Measurements from ENCODE around the gene NKX2-3. TPM values are rescaled to one million over a fixed set of nuclear protein-coding genes. Genes with fewer than 3 reads are reported as not detected.

Gene NKX2-3
- total RNA-seq (1 to 10 TPM in 3 of 5 donors, under 1 TPM in 1, not detected in 1; 0.45 to 5.8 (median 1.9) TPM), polyA plus RNA-seq (1 to 10 TPM; 1.0 to 3.2 (median 1.1) TPM)
- long read RNA-seq, donor 1, partial matches to known transcripts = 0 of 1 reads
- long read RNA-seq, donor 1, other reads (novel, unspliced or antisense) = 0 of 1 reads
- long read RNA-seq, donor 2, partial matches to known transcripts = 0 of 1 reads
- long read RNA-seq, donor 2, other reads (novel, unspliced or antisense) = 0 of 1 reads
- long read RNA-seq, donor 3 = 0 reads
- long read RNA-seq, donor 4 = 0 reads
- long read RNA-seq, donor 5, partial matches to known transcripts = 0 of 1 reads
- long read RNA-seq, donor 5, other reads (novel, unspliced or antisense) = 0 of 1 reads
- long read RNA-seq, donor 6, partial matches to known transcripts = 0 of 3 reads
- long read RNA-seq, donor 6, other reads (novel, unspliced or antisense) = 0 of 3 reads
- long read RNA-seq, donor 7 = 0 reads
- long read RNA-seq, donor 8 = 0 reads
- long read RNA-seq, donor 9 = 0 reads
- long read RNA-seq, donor 10 = 0 reads

DNA sequence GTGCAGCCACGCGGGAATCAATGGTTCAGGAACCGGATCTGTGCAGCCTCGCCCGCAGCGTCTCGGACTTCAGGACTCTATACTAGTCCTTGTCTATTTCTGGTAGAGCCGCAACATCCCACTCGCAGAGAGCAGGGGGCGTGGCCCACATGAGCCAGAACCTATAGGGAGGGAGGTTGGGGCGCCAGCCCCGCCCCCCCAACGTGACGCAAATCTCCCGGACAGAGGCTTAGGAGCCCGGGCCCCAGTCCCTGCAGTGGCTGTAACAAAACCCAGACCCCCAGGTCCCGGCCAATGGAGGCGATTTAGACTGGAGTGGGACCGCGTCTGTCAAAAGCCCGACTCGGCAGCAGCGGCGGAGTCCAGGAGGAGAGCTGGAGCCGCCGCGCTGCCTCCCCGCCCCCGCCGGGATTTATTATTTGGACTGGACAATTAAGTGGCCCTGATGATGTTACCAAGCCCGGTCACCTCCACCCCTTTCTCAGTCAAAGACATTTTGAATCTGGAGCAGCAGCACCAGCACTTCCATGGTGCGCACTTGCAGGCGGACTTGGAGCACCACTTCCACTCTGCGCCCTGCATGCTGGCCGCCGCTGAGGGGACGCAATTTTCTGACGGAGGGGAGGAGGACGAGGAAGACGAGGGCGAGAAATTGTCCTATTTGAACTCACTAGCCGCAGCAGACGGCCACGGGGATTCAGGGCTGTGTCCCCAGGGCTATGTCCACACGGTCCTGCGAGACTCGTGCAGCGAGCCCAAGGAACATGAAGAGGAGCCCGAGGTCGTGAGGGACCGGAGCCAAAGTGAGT, at the start of gene NKX2-3:
NKX2-3 (plus strand) TSS at position 256 of the 809 bp plus-strand sequence; CDS start at position 446, 190 bp downstream.
- H3K36me3 ChIP-seq = no peaks in the 10 kb centered on the region
- no peak for TF ChIP-seq EP300 (IDR thresholded peaks at IDR 0.05)
- peak in 1 of 3 donors; percentile 43 for TF ChIP-seq POLR2AphosphoS5 (IDR thresholded peaks at IDR 0.05)
- H3K4me1 ChIP-seq = peaks cover 32 to 74% (median 64%) of the 10 kb centered on the region in 4 donors
- no peaks in the 10 kb centered on the region for H3K9me3 ChIP-seq
- DNase-seq = peak; percentile 49 to 91
- H3K27ac ChIP-seq = peak within 1 kb of the TSS; percentile 15 to 61 (median 47)
- intact Hi-C loops (cut with DNase I; ENCODE audit: low total_unique reads) = no loop called here
- H3K4me3 ChIP-seq = peak within 1 kb of the TSS; percentile 22 to 42 (median 27)
- WGBS, 5 donors = 4 to 10% (median 7%) methylated on average over 43 to 51 of the region's 51 CpGs
- peaks cover 50 to 100% (median 100%) of the 10 kb centered on the region in 3 donors for H3K27me3 ChIP-seq

DNA sequence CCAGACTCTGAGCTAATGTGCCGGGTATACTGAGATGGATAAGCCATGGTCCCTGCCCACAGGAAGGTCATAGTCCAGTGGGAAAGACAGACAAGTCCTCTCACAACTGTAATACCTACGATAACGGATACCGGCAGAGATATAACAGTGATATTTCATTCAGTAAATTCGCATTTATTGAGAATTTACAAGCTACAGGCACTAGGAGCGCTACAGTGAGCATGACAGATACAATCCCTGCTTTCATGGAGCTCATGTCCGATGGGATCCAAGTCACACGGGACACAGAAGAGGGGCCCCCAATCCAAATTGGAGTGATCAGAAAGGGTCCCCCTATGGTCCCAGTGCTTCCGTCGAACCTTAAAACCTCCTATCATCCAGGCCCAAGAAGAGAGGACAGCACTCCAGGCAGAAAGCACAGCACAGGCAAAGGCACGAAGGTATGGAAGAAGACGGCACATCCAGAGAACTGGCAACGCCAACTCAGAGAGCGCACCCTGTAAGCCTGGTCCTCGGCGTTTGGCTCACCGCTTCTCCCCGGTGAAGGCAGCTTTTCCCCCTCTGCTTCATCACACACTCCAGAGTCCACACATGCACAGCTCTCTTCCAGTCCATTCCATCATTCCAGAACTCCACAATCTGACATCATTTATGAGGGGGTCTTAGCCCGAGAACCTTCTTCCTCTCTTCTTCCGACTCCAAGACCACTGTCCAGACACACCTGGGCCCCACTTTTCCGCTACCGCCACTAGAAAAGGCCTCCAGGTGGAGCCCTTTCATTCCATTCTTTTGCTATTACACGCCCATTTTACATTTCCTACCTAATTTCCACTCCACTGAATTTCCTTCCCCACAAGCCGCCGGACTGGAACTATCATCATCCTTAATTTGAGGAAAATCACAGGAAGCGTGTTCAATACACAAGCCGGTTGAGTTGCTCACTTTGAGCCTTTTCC, 47.8 kb upstream of the NKX2-3 start:
- intact Hi-C loops (cut with DNase I; ENCODE audit: low total_unique reads) = no loop called here
- Histone ChIP-seq H3K27ac (no peak overlapping the region), H3K4me1 (no peaks in the 10 kb centered on the region), H3K9me3 (no peaks in the 10 kb centered on the region), H3K27me3 (peaks cover 0 to 58% (median 3%) of the 10 kb centered on the region in 3 donors), H3K4me3 (no peak overlapping the region), H3K36me3 (no peaks in the 10 kb centered on the region)
- WGBS, 5 donors = 63 to 69% (median 66%) methylated on average over 27 of the region's 27 CpGs
- DNase-seq = peak in 1 of 2 donors; percentile 13
- TF ChIP-seq, protein P1, sequence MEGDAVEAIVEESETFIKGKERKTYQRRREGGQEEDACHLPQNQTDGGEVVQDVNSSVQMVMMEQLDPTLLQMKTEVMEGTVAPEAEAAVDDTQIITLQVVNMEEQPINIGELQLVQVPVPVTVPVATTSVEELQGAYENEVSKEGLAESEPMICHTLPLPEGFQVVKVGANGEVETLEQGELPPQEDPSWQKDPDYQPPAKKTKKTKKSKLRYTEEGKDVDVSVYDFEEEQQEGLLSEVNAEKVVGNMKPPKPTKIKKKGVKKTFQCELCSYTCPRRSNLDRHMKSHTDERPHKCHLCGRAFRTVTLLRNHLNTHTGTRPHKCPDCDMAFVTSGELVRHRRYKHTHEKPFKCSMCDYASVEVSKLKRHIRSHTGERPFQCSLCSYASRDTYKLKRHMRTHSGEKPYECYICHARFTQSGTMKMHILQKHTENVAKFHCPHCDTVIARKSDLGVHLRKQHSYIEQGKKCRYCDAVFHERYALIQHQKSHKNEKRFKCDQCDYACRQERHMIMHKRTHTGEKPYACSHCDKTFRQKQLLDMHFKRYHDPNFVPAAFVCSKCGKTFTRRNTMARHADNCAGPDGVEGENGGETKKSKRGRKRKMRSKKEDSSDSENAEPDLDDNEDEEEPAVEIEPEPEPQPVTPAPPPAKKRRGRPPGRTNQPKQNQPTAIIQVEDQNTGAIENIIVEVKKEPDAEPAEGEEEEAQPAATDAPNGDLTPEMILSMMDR (IDR thresholded peaks at IDR 0.05) = peak in 1 of 7 experiments; percentile 14
- no peak for TF ChIP-seq EP300 (IDR thresholded peaks at IDR 0.05)
- no peak for TF ChIP-seq POLR2A (IDR thresholded peaks at IDR 0.05)
- no peak for TF ChIP-seq POLR2AphosphoS5 (IDR thresholded peaks at IDR 0.05)

DNA sequence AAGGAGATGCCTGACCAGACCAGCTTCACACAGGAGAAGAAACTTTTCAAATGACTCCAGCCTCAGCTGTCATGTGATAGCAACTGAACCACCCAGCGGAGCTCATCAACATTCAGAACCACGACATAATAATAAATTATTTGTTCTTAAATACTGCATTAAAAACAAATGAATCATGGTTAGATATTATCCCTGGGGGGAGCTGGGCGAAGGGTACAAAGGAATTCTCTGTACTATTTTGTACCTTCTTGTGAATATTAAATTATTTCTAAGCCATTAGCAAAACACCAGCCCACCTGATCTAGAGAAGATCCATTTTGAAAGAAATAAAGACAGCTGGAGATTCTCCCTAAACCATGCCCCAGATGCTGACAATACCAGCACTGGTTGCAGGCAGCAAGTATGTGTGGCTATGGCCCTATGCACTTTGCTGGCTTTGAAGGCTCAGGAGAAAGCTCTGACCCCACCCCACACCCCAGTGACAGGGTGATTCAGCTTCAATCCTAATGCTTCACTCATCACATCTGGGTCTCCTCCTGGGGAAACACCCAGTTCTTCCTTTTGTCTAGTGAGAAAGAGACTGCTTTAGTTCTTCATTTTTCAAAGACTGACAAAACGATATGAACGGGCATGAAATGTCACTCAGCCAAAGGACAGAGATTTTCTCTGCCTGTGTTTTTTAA, 45.5 kb upstream of the NKX2-3 start:
- Histone ChIP-seq H3K36me3 (no peaks in the 10 kb centered on the region), H3K27me3 (peaks cover 0 to 71% (median 3%) of the 10 kb centered on the region in 3 donors), H3K4me3 (no peak overlapping the region), H3K4me1 (no peaks in the 10 kb centered on the region), H3K27ac (no peak overlapping the region), H3K9me3 (no peaks in the 10 kb centered on the region)
- TF ChIP-seq, protein P1 (IDR thresholded peaks at IDR 0.05) = no peak
- no peak for TF ChIP-seq POLR2AphosphoS5 (IDR thresholded peaks at IDR 0.05)
- TF ChIP-seq POLR2A (IDR thresholded peaks at IDR 0.05) = no peak
- no peak for TF ChIP-seq EP300 (IDR thresholded peaks at IDR 0.05)
- intact Hi-C loops (cut with DNase I; ENCODE audit: low total_unique reads) = no loop called here
- 79 to 82% (median 81%) methylated on average over 5 of the region's 5 CpGs for WGBS, 5 donors
- no peak for DNase-seq

DNA sequence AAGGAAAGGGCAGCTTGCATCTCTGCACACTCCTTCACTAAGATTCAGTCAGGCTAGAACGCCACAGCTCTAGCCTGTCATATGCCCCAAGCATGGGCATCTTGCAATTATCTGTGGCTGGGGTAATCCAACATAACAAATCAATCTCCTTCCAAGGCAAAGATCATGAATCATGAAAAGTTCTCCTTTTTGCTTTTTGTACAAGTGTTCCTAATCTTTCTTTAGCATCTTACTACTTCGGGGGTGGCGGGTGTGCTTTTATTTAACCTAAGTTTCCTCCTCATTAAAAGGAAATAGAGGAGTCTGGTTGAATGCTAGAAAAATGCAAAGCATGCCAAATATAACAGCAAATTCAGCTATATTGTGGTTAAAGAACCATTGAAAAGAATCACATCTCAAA, 43.5 kb upstream of the NKX2-3 start:
- 59 to 69% (median 66%) methylated on average over 3 of the region's 3 CpGs for WGBS, 5 donors
- Histone ChIP-seq H3K4me3 (no peak overlapping the region), H3K9me3 (no peaks in the 10 kb centered on the region), H3K27ac (no peak overlapping the region), H3K36me3 (no peaks in the 10 kb centered on the region), H3K4me1 (no peaks in the 10 kb centered on the region), H3K27me3 (peaks cover 0 to 61% (median 3%) of the 10 kb centered on the region in 3 donors)
- DNase-seq = no peak
- TF ChIP-seq, protein P1 (IDR thresholded peaks at IDR 0.05) = no peak
- TF ChIP-seq POLR2AphosphoS5 (IDR thresholded peaks at IDR 0.05) = no peak
- TF ChIP-seq POLR2A (IDR thresholded peaks at IDR 0.05) = no peak
- intact Hi-C loops (cut with DNase I; ENCODE audit: low total_unique reads) = no loop called here

All from stomach (tissue), 19 donors.